Measurements from ENCODE around the gene NLK. TPM values are rescaled to one million over a fixed set of nuclear protein-coding genes. Genes with fewer than 3 reads are reported as not detected.
"Not testable (repeated sequence)": the region's sequence is repeated elsewhere in the genome, so short reads cannot be mapped to it uniquely, and the experiment has no call there.

Gene NLK
- total and polyA plus RNA-seq, 7 experiments from 2014 or later, result 1.0 to 19.2 (median 16.5) TPM

DNA sequence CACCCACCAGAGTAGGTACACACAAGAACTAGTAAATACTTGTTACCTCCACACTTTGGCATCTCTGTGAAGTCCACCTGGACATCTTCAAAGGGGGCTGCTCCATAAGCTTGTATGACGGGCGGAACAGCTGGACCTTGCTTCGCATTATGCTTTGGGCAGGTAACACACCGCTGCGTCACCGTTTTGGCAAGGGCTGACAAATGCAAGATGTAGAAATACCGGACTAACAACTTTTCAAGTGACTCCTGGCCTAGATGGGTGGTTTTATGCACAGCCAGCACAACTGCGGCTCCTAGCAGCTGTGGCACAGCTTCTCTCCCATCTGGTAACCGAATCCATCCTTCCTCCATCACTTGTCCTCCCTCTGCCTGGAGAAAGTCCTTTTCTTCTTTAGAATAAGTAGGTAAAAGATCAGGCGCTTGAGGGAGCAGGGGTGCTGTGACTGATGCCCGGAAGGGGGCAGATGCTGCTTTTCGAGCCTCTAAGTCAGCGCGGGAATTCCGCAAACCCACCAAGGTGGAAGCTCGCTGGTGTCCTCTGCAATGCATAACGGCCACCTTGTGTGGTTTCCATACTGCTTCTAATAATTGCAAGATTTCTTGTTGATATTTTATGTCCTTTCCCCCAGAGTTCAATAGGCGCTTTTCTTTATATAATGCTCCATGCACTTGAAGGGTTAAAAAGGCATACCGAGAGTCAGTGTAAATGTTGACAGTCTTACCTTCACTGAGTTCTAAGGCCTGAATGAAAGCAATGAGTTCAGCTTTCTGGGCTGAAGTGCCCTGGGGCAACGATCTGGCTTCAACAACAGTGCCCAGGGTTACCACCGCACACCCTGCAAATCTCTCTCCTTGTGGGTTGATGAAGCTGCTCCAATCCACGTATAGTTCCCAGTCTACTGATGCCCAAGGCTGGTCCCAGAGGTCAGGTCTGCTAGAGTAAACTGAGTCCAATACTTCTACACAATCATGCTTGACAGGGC lies 191.7 kb downstream of the NLK start:
- H3K9me3 Mint-ChIP-seq; H3K4me3 Mint-ChIP-seq; H3K9me3 ChIP-seq (ENCODE audit: control insufficient read depth in 2 of 3, low read length in 3 of 3); H3K27ac Mint-ChIP-seq; ATAC-seq; H3K4me3 ChIP-seq (ENCODE audit: low read length); H3K36me3 Mint-ChIP-seq; H3K36me3 ChIP-seq (ENCODE audit: control insufficient read depth in 2 of 3, insufficient read depth in 3 of 3, low read length in 3 of 3); DNase-seq; POLR2A ChIA-PET; H3K4me1 Mint-ChIP-seq; H3K27me3 ChIP-seq (ENCODE audit: control insufficient read depth in 2 of 2, insufficient read depth in 2 of 2, low read length in 2 of 2); H3K4me1 ChIP-seq (ENCODE audit: control insufficient read depth in 2 of 2, insufficient read depth in 2 of 2, low read length in 2 of 2); H3K27ac ChIP-seq (ENCODE audit: low read depth, low read length): not testable (repeated sequence)
- CTCF ChIA-PET, result interaction anchor here (0.6 to 1.4 kb wide), 2 partner anchors 183 to 286 kb away, joined by 3 to 4 read pairs; no protein-coding TSS in a partner anchor
- intact Hi-C loops (cut with micrococcal nuclease), result loop anchor here (5.0 to 10.0 kb wide), 2 partner anchors 183 to 311 kb away; no protein-coding TSS in a partner anchor
- peaks cover 19 to 41% (median 25%) of the 10 kb centered on the region in 5 donors for H3K27me3 Mint-ChIP-seq

DNA sequence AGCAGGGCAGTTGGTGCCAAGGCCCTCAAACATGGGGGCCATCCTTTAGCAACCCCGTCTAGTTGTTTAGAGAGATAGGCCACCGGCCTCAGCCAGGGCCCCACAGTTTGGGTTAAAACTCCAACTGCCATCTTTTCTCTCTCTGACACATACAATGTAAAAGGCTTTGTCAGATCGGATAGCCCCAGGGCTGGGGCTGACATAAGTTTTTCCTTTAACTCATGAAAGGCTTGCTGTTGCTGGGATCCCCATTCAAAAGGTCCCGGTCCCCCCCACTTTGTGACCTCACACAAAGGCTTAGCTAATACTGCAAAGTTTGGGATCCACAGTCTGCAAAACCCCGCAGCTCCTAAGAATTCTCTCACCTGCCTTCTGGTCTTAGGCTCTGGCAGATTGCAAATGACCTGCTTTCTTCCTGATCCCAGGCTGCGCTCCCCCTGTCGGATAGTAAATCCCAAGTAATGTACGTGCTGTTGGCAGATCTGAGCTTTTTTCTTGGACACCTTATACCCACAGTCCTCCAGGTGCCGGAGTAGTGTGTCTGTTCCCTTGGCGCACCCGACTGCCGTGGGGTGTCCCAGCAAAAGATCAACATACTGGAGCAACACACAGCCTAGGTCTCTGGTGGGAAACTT lies 192.7 kb downstream of the NLK start:
- POLR2A ChIA-PET; H3K36me3 ChIP-seq (ENCODE audit: control insufficient read depth in 2 of 3, insufficient read depth in 3 of 3, low read length in 3 of 3): not testable (repeated sequence)

DNA sequence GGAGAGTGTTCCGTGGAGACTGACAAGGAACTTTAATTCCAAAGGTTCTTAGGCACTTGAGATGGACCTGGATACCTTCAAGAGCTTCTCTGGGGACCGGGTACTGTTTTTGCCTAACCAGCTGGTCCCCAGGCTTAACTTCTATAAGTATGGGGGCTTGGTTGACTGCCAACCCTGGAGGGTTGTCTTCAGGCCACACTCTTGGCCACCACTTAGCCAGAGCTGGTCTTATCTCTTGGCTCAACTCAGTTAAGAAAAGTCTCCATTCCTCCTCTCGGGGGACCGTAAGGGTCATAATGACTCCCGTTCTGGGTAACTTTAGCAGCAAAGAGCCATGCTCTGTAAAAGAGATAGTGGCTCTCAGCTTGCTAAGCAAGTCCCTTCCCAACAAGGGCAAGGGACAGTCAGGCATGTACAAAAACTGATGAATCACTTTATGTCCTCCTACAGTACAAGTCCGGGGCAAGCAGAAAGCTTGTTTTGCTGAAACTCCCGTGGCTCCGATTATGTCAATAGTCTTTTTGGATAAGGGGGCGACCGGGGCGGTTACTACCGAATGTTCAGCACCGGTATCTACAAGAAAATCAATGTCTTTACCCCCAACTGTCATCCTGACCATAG lies 193.7 kb downstream of the NLK start:
- CTCF ChIA-PET, result interaction anchor here (1.0 to 1.4 kb wide), 2 partner anchors 9 to 181 kb away, joined by 3 read pairs; no protein-coding TSS in a partner anchor
- H3K36me3 Mint-ChIP-seq, result not testable (repeated sequence)

More for the DNA sequence above, 192.7 kb downstream of the NLK start:
- H3K9me3 ChIP-seq (ENCODE audit: control insufficient read depth in 2 of 3, low read length in 3 of 3); H3K4me3 ChIP-seq (ENCODE audit: low read length); H3K27me3 ChIP-seq (ENCODE audit: control insufficient read depth in 2 of 2, insufficient read depth in 2 of 2, low read length in 2 of 2); H3K27ac Mint-ChIP-seq; ATAC-seq; H3K4me1 Mint-ChIP-seq; H3K36me3 Mint-ChIP-seq; H3K4me3 Mint-ChIP-seq; H3K4me1 ChIP-seq (ENCODE audit: control insufficient read depth in 2 of 2, insufficient read depth in 2 of 2, low read length in 2 of 2); DNase-seq; H3K9me3 Mint-ChIP-seq; H3K27ac ChIP-seq (ENCODE audit: low read depth, low read length): not testable (repeated sequence)
- intact Hi-C loops (cut with micrococcal nuclease), result loop anchor here in 1 of 2 donors (10.0 kb wide), 1 partner anchor 310 kb away; no protein-coding TSS in a partner anchor
- H3K27me3 Mint-ChIP-seq, result peaks cover 10 to 34% (median 17%) of the 10 kb centered on the region in 5 donors
- CTCF ChIA-PET, result interaction anchor here (1.0 to 1.4 kb wide), 2 partner anchors 10 to 182 kb away, joined by 3 read pairs; no protein-coding TSS in a partner anchor

DNA sequence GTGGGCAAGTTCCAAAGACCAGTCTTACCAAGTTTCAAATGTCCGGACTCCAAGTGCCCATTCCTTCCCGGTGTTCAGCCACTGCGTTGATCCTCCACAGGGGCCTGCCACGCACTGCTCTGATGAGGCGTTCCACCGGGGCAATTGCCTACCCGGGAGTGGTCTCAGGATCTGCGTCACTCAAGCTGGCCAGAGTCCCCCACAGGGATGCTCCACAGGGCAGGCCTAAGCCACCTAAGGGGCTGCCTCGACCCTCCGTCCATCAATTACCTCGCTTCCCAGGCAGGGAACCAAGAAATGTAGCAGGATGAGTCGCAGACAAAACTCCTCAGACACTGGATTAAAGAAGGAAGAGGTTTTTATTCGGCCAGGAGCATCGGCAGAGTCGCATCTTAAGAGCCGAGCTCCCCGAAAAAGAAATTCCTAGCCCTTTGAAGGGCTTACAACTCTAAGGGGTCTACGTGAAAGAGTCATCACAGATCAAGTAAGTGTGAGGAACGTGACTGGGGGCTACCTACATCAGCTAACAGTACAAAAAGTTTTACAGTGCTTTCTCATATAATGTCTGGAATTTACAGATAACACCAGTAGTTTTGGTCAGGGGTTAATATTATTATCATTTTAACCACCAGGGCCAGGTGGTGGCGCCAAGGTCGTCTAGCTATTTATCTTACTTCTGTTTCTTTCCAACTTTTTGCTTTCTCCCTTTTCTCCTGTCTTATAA lies 196.2 kb downstream of the NLK start:
- intact Hi-C loops (cut with micrococcal nuclease), result loop anchor here in 1 of 2 donors (10.0 kb wide), 1 partner anchor 306 kb away; no protein-coding TSS in a partner anchor
- H3K36me3 Mint-ChIP-seq; ATAC-seq; H3K27ac Mint-ChIP-seq; H3K27me3 ChIP-seq (ENCODE audit: control insufficient read depth in 2 of 2, insufficient read depth in 2 of 2, low read length in 2 of 2); H3K36me3 ChIP-seq (ENCODE audit: control insufficient read depth in 2 of 3, insufficient read depth in 3 of 3, low read length in 3 of 3); H3K9me3 ChIP-seq (ENCODE audit: control insufficient read depth in 2 of 3, low read length in 3 of 3); H3K4me1 ChIP-seq (ENCODE audit: control insufficient read depth in 2 of 2, insufficient read depth in 2 of 2, low read length in 2 of 2); H3K27ac ChIP-seq (ENCODE audit: low read depth, low read length); H3K9me3 Mint-ChIP-seq; CTCF ChIA-PET; H3K4me3 ChIP-seq (ENCODE audit: low read length); H3K4me3 Mint-ChIP-seq; DNase-seq; H3K4me1 Mint-ChIP-seq: not testable (repeated sequence)
- H3K27me3 Mint-ChIP-seq, result peaks cover 0 to 10% (median 0%) of the 10 kb centered on the region in 5 donors
- POLR2A ChIA-PET, result interaction anchor here (0.6 kb wide), 1 partner anchor 153 kb away, joined by 4 read pairs; no protein-coding TSS in a partner anchor

More for the DNA sequence above, 193.7 kb downstream of the NLK start:
- H3K4me3 Mint-ChIP-seq; H3K27ac ChIP-seq (ENCODE audit: low read depth, low read length); H3K4me1 Mint-ChIP-seq; H3K27ac Mint-ChIP-seq; H3K9me3 ChIP-seq (ENCODE audit: control insufficient read depth in 2 of 3, low read length in 3 of 3); H3K9me3 Mint-ChIP-seq; DNase-seq; H3K36me3 ChIP-seq (ENCODE audit: control insufficient read depth in 2 of 3, insufficient read depth in 3 of 3, low read length in 3 of 3); H3K4me1 ChIP-seq (ENCODE audit: control insufficient read depth in 2 of 2, insufficient read depth in 2 of 2, low read length in 2 of 2); H3K4me3 ChIP-seq (ENCODE audit: low read length); POLR2A ChIA-PET; ATAC-seq; H3K27me3 ChIP-seq (ENCODE audit: control insufficient read depth in 2 of 2, insufficient read depth in 2 of 2, low read length in 2 of 2): not testable (repeated sequence)
- H3K27me3 Mint-ChIP-seq, result peaks cover 6 to 27% (median 9%) of the 10 kb centered on the region in 5 donors
- intact Hi-C loops (cut with micrococcal nuclease), result loop anchor here in 1 of 2 donors (10.0 kb wide), 1 partner anchor 309 kb away; no protein-coding TSS in a partner anchor

DNA sequence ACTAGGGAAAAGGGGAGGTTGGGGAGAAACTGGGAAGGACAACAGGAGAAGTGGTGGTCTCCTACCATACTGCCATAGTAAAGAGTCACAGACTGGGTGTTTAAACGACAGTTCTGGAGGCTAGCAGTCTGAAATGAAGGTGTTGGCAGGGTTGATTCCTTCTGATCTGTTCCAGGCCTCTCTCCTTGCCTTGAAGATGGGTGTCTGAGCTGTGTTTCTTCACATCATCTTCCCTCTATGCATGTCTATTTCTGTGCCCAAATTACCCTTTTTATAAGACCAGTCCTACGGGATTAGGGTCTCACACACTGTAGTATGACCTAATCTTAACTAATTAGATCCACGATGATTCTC lies 196.8 kb downstream of the NLK start:
- H3K4me1 ChIP-seq (ENCODE audit: control insufficient read depth in 2 of 2, insufficient read depth in 2 of 2, low read length in 2 of 2), result no peaks in the 10 kb centered on the region
- Mint-ChIP-seq H3K36me3 (no peaks in the 10 kb centered on the region), H3K9me3 (no peaks in the 10 kb centered on the region), H3K27ac (no peak overlapping the region), H3K4me1 (no peaks in the 10 kb centered on the region), H3K27me3 (peaks cover 0 to 10% (median 0%) of the 10 kb centered on the region in 5 donors), H3K4me3 (no peak overlapping the region)
- no peak for DNase-seq
- H3K36me3 ChIP-seq (ENCODE audit: control insufficient read depth in 2 of 3, insufficient read depth in 3 of 3, low read length in 3 of 3), result no peaks in the 10 kb centered on the region
- POLR2A ChIA-PET, result interaction anchor here (0.6 kb wide), 1 partner anchor 153 kb away, joined by 4 read pairs; no protein-coding TSS in a partner anchor
- ATAC-seq, result no peak
- no peak overlapping the region for H3K4me3 ChIP-seq (ENCODE audit: low read length)
- no peak overlapping the region for H3K27ac ChIP-seq (ENCODE audit: low read depth, low read length)
- intact Hi-C loops (cut with micrococcal nuclease), result loop anchor here in 1 of 2 donors (10.0 kb wide), 1 partner anchor 306 kb away; no protein-coding TSS in a partner anchor
- no peaks in the 10 kb centered on the region for H3K9me3 ChIP-seq (ENCODE audit: control insufficient read depth in 2 of 3, low read length in 3 of 3)
- no peaks in the 10 kb centered on the region for H3K27me3 ChIP-seq (ENCODE audit: control insufficient read depth in 2 of 2, insufficient read depth in 2 of 2, low read length in 2 of 2)
- CTCF ChIA-PET, result no interaction called here

Data from naive thymus-derived CD4-positive, alpha-beta T cell (primary cell).